Fibroblast of mammary gland (primary cell): ENCODE results near the gene APOBEC3G.

Experiments used
- DNase-seq: peaks from one replicate; pipeline ENCODE4 v3.0.0-alpha.2; 2010; ENCODE audit warnings: low read depth
- H3K4me3 ChIP-seq: 2 replicates; pipeline ENCODE4 v1.5.1; 2011; ENCODE audit warnings: low read depth, mild to moderate bottlenecking, low read length, moderate library complexity; ENCODE audit not compliant: control insufficient read depth
- TF ChIP-seq, protein P1 (sequence below): conservative IDR thresholded peaks from 2 replicates; pipeline ENCODE4 v1.5.1; 2011; ENCODE audit warnings: low read depth, low read length, inconsistent platforms; ENCODE audit not compliant: control insufficient read depth, insufficient read depth

Gene APOBEC3G

DNA sequence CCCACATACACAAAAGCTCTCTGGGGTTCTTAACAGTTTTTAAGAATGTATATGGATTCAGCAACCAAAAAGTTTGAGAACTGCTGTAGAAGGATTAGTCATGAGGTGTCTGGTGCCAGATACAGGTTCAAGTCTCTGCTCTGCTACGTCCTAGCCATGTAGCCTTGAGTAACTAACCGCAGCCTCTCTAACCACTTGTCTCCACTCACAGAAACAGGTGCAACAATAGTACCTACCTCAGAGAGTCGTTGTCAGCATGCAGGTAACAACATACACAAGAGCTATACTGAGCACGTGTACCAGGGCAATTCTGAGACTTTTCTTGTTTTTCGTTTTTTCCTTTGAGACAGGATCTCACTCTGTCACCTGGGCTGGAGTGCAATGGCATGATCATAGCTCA, 48.5 kb downstream of the APOBEC3G start:
- TF ChIP-seq, protein P1, sequence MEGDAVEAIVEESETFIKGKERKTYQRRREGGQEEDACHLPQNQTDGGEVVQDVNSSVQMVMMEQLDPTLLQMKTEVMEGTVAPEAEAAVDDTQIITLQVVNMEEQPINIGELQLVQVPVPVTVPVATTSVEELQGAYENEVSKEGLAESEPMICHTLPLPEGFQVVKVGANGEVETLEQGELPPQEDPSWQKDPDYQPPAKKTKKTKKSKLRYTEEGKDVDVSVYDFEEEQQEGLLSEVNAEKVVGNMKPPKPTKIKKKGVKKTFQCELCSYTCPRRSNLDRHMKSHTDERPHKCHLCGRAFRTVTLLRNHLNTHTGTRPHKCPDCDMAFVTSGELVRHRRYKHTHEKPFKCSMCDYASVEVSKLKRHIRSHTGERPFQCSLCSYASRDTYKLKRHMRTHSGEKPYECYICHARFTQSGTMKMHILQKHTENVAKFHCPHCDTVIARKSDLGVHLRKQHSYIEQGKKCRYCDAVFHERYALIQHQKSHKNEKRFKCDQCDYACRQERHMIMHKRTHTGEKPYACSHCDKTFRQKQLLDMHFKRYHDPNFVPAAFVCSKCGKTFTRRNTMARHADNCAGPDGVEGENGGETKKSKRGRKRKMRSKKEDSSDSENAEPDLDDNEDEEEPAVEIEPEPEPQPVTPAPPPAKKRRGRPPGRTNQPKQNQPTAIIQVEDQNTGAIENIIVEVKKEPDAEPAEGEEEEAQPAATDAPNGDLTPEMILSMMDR = no peak
- DNase-seq = no peak
- no peak overlapping the region for H3K4me3 ChIP-seq

DNA sequence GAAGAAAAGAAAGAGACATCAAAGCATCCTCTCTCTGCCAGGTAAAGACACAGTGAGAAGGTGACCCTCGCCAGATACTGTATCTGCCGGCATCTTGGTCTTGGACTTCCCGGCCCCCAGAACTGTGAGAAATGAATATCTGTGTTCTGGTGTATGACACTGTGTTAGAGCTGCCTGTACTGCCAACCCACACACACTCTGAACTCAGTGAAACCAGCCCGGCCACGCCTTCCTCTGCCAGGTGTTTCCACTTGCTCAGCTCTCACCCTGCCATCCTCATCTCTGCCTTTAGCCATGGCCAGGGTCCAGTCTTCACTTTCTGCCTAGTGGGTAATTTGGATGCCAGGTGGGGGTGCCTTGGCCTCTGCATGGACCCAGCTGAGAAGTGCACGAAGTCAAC, 51.4 kb downstream of the APOBEC3G start:
- no peak overlapping the region for H3K4me3 ChIP-seq
- TF ChIP-seq, protein P1 = no peak
- DNase-seq = no peak

DNA sequence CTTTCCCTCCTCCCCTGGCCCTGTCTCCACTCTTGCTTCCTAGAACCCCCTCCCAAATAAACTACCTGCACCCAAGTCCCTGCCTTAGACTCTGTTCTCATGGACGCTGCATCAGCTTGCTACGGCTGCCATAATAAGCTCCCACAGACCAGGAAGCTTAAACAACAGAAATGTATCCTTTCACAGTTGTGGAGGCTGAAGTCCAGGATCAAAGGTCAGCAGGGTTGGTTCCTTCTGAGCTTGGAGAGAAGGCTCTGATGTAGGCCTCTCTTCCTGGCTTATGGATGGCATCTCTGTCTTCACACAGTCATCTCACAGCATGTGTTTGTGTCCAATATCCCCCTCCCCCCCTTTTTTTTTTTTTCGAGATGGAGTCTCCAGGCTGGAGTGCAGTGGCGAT, 52.0 kb downstream of the APOBEC3G start:
- TF ChIP-seq, protein P1 = no peak
- no peak overlapping the region for H3K4me3 ChIP-seq
- no peak for DNase-seq

DNA sequence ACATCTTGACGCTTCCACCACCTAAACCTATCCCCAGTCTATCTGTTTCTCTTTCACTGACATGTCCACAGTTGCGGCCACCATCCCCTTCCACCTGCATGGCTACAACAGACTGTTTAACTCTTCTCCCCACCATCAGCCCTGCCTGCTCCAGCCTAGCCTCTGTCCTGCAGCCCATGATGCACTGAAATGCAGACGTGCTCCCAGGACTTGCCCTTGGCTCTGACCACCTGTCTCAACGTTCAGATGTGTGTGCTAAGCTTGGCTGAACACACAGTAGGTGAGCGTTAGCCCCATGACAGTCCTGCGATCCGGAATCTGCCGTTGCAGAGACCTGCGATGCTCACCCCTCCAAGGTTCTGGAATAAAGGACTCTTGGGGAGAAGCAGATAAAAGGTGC, 52.7 kb downstream of the APOBEC3G start:
- TF ChIP-seq, protein P1 = no peak
- no peak for DNase-seq
- no peak overlapping the region for H3K4me3 ChIP-seq

DNA sequence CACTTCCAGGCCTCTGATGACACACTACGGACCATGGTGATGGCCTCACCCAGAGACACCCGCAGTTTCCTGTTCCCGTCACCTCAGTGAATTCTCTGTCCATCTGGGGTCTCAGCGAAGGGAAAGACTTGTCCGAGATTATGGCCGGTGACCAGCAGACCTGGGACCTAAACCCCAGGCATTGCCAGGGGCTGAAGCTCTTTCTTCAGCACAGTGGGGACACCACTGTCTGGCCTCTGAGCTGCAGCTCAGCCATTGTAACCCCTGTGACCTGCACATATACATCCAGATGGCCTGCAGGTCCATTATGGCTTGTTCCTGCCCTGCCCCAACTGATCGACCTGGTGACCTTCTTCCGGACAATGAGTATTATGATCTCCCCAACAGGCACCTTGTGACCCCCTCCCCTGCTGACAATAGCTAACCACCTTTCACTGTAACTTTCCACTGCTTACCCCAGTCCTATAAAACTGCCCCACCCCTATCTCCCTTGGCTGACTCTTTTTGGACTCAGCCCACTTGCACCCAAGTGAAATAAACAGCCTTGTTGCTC, 53.2 kb downstream of the APOBEC3G start:
- no peak for DNase-seq
- TF ChIP-seq, protein P1 = no peak
- H3K4me3 ChIP-seq = no peak overlapping the region

DNA sequence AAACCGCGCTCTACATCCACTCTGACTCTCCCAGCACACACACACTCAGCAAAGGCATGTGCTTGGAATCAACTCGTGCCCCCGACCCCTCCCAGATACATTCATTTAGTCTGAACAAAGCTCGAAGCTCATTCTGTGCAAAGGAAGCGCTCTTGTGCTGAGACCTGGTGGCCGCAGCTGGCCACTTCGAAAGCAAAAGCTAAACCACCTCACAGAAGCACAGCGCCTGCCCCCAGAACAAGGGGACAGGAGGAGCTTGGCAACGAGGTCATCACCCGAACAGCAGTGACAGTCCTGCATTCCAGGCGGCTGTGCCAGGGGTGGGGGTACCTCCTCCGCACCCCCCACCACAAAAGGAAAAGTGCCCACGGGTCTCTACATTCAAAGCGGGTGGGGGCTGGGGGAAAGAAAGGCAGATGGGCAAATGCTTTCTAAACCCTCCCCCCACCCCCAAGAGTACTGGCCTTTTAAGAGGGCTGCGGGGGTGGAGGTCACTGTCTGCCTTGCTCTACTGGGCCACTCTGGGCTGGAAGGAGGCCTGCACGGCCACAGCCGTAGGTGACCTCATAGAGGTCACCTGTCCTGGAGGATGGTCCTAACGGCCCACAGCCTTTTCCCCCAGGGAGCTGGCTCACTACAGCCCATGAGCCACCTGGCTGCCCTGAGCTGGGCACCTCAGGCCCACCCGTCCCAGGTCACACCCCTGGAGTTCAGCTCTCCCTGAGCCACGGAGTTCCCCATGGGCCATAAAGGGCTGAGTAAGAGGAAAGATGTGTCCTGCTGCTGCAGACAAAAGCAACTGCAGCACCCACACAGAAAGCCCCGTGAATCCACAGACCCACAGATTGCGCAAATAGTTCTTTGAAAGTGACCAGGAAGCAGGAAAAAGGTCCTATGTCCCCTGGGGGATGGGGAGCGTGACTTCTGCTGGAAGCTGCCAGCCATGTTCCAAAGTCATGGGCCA, 54.1 kb downstream of the APOBEC3G start:
- no peak overlapping the region for H3K4me3 ChIP-seq
- TF ChIP-seq, protein P1 = no peak
- DNase-seq = no peak
